GM12872 (cell line): ENCODE results near the gene PAXX.

Experiments
- CTCF ChIP-seq: IDR thresholded peaks from 3 replicates; pipeline ENCODE4 v1.5.1; 2011; ENCODE audit warnings: low read depth, mild to moderate bottlenecking, low read length, moderate library complexity; ENCODE audit not compliant: insufficient read depth

The PAXX gene

GRCh38 chr9:136997830-136998234 lies 5.6 kb downstream of the PAXX start:
- no peak for TF ChIP-seq CTCF

- no peak for TF ChIP-seq CTCF
These were observed 8.1 kb downstream of the PAXX start for GRCh38 chr9:137000177-137000930.

DNA sequence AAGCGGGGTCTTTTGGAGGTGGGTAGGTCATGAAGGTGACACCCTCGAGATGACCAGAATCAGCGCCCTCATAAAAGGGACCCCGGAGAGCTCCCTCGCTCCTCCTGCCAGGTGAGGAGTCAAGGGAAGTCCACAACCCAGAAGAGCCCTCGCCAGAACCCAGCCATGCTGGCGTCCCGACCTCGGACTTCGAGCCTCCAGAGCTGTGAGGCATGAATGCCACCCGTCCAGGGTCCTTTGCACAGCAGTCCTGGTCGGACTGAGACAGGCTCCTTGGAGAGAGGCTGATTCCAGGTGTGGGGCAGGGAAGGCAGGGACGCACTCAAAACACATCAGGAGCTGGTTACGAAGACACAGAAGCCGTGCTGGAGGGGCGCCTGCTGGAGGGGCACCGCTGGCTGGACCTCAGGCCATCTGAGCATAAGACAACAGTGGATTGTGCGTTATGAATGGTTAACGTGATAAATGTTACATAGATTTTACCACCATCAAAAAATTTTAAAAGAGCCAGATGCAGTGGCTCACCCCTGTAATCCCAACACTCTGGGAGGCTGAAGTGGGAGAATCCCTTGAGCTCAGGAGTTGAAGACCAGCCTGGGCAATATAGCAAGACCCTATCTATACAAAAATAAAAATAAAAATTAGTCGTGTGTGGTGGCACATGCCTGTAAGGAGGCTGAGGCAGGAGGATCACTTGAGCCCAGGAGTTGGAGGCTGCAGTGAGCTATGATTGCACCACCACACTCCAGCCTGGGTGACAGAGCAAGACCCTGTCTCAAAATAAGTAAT lies 9.8 kb downstream of the PAXX start:
- no peak for TF ChIP-seq CTCF

DNA sequence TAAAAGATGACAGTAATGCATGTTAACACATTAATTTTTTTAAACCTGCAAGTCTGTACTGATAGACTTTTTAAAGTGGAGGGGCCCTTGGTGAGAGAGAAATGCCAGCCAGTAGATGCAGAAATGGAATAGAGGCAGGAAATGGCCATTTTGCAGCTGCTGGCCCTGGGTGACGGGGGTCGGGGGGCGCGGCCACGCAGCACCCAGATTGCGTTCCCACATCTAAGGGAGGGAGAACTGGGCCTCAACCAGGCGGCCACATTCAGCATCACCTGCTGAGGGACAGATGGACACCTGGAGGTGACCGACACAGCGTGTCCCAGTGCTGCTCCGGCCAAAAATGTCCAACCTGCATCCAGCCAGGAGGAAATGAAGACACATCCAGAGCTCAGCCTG lies 10.4 kb downstream of the PAXX start:
- TF ChIP-seq CTCF: no peak

DNA sequence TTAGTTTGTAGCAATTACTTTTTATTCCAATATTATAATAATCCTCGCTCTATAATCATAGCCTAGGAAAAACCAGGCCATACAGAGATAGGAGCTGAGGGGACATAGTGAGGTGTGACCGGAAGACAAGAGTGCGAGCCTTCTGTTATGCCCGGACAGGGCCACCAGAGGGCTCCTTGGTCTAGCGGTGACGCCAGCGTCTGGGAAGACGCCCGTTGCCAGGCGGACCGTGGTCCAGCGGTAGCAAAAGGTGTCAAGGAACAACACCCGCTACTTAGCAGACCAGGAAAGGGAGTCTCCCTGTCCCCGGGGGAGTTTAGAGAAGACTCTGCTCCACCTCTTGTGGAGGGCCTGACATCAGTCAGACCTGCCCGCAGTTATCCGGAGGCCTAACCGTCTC lies 12.1 kb downstream of the PAXX start:
- 0 out of 3 replicates have a peak, but pooled peaks have one; percentile 24 for TF ChIP-seq CTCF

DNA sequence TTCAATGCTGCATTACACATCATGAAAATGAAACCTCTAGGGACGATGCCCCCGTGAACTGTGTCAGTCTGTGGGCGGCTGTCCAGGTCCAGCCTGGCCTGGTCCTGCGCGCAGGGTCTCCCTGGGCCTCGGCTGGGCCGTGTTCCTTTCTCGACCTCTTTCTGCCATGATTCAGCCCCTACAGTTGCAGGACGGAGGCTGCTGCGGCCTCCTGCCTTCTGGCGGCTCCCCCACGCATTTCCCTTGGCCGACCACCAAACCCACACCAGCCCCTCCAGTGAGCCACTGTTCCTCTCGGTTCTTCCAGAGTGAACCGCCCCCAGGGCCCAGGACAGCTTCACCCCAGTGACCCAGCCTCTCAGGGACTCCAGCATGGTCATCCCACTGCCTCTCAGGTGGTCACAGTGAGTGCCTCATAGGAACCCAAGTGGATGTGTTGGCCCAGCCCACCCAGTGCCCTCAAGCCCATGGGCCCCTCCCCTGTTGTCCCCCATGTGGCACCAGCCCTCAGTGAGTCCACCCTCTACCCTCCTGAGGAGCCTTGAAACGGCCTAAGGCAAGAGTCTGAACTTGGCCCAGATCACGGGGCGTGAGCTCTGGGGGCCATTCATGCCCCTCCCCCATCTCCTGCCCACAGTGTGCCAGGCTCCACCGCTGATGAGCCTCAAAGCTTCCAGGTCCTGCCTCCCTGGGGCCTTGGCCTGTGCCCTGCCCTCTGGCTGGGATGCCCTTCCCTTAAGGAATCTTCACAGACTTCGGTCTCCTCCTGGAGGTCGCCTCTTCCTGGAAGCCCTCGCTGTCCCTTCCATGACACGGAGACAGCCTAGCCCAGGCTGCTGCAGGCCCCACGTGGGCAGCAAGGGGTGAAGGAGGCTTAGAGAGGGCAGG lies 14.1 kb downstream of the PAXX start:
- no peak for TF ChIP-seq CTCF
